ENCODE measurements around the gene MTG1.

GRCh38 chr10:133446979-133447378 lies 53.0 kb downstream of the MTG1 start:
- TF ChIP-seq, protein P1, sequence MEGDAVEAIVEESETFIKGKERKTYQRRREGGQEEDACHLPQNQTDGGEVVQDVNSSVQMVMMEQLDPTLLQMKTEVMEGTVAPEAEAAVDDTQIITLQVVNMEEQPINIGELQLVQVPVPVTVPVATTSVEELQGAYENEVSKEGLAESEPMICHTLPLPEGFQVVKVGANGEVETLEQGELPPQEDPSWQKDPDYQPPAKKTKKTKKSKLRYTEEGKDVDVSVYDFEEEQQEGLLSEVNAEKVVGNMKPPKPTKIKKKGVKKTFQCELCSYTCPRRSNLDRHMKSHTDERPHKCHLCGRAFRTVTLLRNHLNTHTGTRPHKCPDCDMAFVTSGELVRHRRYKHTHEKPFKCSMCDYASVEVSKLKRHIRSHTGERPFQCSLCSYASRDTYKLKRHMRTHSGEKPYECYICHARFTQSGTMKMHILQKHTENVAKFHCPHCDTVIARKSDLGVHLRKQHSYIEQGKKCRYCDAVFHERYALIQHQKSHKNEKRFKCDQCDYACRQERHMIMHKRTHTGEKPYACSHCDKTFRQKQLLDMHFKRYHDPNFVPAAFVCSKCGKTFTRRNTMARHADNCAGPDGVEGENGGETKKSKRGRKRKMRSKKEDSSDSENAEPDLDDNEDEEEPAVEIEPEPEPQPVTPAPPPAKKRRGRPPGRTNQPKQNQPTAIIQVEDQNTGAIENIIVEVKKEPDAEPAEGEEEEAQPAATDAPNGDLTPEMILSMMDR (IDR thresholded peaks at IDR 0.05; ENCODE audit: low read length), result no peak
- no peak for TF ChIP-seq EZH2 (IDR thresholded peaks at IDR 0.05; ENCODE audit: borderline replicate concordance, low read length)
